Stimulated activated CD4-positive, alpha-beta T cell treated with anti-CD3 and anti-CD28 coated beads, TNF-alpha, amount 100 ng/mL, for 48 hours (primary cell): Measurements from ENCODE around the gene SPATA17.
A peak's percentile ranks its signal among the peaks of the same experiment; 100 is the strongest.
"Not testable (repeated sequence)": the region's sequence is repeated elsewhere in the genome, so short reads cannot be mapped to it uniquely, and the experiment has no call there.

Experiments
- DNase-seq, 3 donors: peaks; one replicate each; pipeline ENCODE4 v3.0.0-alpha.2; 2020; ENCODE audit warnings: low read depth in 3 of 3

The SPATA17 gene

GRCh38 chr1:217630711-217631591 lies at the start of gene SPATA17, which contains the start of gene GPATCH2:
TSS of gene SPATA17 (plus strand) at chr1:217631344. CDS start at chr1:217631379, 35 bp downstream.
TSS of gene GPATCH2 (minus strand) at chr1:217631090. CDS start at chr1:217630971, 119 bp downstream.
- DNase-seq = peak; percentile 48 to 53 (median 52)

- not testable (repeated sequence) for DNase-seq
These were observed 46.8 kb upstream of the SPATA17 start for GRCh38 chr1:217584286-217584811.

GRCh38 chr1:217585577-217585976 lies 45.6 kb upstream of the SPATA17 start:
- no peak for DNase-seq

- no peak for DNase-seq
These were observed 44.6 kb upstream of the SPATA17 start for GRCh38 chr1:217586586-217586985.

GRCh38 chr1:217590598-217590997 lies 40.5 kb upstream of the SPATA17 start:
- no peak for DNase-seq

- no peak for DNase-seq
These were observed 32.0 kb upstream of the SPATA17 start for GRCh38 chr1:217599154-217599553.

GRCh38 chr1:217602380-217602779 lies 28.8 kb upstream of the SPATA17 start:
- DNase-seq = no peak

GRCh38 chr1:217605390-217605789 lies 25.8 kb upstream of the SPATA17 start:
- no peak for DNase-seq

- DNase-seq = no peak
These were observed 16.9 kb upstream of the SPATA17 start for GRCh38 chr1:217614200-217614712.

- DNase-seq = no peak
These were observed 14.0 kb upstream of the SPATA17 start for GRCh38 chr1:217617126-217617525.

- DNase-seq = no peak
These were observed 10.3 kb upstream of the SPATA17 start for GRCh38 chr1:217620814-217621213.

GRCh38 chr1:217622042-217622441 lies 9.1 kb upstream of the SPATA17 start:
- DNase-seq = no peak

- DNase-seq = no peak
These were observed 4.8 kb upstream of the SPATA17 start for GRCh38 chr1:217626321-217626720.

- DNase-seq = no peak
These were observed 3.7 kb upstream of the SPATA17 start for GRCh38 chr1:217627431-217627830.

GRCh38 chr1:217642455-217642854 lies 11.3 kb downstream of the SPATA17 start:
- DNase-seq = no peak

- no peak for DNase-seq
These were observed 16.6 kb downstream of the SPATA17 start for GRCh38 chr1:217647791-217648190.

- no peak for DNase-seq
These were observed 19.5 kb downstream of the SPATA17 start for GRCh38 chr1:217650674-217651073.

- no peak for DNase-seq
These were observed 29.4 kb downstream of the SPATA17 start for GRCh38 chr1:217660353-217661062.

GRCh38 chr1:217661407-217661806 lies 30.3 kb downstream of the SPATA17 start:
- no peak for DNase-seq

GRCh38 chr1:217668351-217668940 lies 37.3 kb downstream of the SPATA17 start:
- DNase-seq = no peak

- no peak for DNase-seq
These were observed 42.2 kb downstream of the SPATA17 start for GRCh38 chr1:217673387-217673786.
